ENCODE data around the gene NAV2.

The NAV2 gene

DNA sequence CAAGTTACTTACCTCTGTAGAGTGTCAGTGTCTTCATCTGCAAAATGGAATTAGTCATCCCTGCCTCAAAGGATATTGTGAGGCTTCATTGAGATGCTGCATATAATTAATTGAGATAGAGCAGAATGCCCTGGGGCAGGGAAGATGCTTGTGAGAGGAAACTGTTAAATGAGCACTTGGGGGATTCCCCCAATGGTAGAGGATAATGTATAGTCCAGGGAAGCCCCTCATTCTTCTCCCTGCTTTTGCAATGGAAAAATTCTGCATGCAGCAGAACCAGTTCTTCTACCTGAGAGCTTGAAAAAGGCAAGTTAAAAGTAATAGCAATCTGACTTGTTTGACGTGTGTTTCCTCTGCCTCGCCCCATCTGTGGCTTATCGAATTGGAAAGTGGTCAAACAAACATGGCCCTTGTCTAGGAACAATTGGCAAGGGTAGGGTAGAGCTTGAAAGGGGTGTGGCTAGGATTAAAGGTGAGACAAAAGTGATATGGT, 90.9 kb downstream of the NAV2 start:
- H3K4me3 ChIP-seq (ENCODE audit: low read depth, low read length) = no peak overlapping the region
- no peaks in the 10 kb centered on the region for H3K36me3 ChIP-seq (replicated peaks)
- in situ Hi-C loops (cut with HindIII; ENCODE audit: low pct_ligation_motif_present, low sequenced_read_pairs) = no loop called here
- TF ChIP-seq, protein P1, sequence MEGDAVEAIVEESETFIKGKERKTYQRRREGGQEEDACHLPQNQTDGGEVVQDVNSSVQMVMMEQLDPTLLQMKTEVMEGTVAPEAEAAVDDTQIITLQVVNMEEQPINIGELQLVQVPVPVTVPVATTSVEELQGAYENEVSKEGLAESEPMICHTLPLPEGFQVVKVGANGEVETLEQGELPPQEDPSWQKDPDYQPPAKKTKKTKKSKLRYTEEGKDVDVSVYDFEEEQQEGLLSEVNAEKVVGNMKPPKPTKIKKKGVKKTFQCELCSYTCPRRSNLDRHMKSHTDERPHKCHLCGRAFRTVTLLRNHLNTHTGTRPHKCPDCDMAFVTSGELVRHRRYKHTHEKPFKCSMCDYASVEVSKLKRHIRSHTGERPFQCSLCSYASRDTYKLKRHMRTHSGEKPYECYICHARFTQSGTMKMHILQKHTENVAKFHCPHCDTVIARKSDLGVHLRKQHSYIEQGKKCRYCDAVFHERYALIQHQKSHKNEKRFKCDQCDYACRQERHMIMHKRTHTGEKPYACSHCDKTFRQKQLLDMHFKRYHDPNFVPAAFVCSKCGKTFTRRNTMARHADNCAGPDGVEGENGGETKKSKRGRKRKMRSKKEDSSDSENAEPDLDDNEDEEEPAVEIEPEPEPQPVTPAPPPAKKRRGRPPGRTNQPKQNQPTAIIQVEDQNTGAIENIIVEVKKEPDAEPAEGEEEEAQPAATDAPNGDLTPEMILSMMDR (IDR thresholded peaks at IDR 0.05; ENCODE audit: low read depth, low read length, missing control alignments) = no peak
- H3K27ac ChIP-seq = no peak overlapping the region
- no peak for DNase-seq
- no peaks in the 10 kb centered on the region for H3K27me3 ChIP-seq (replicated peaks)

DNA sequence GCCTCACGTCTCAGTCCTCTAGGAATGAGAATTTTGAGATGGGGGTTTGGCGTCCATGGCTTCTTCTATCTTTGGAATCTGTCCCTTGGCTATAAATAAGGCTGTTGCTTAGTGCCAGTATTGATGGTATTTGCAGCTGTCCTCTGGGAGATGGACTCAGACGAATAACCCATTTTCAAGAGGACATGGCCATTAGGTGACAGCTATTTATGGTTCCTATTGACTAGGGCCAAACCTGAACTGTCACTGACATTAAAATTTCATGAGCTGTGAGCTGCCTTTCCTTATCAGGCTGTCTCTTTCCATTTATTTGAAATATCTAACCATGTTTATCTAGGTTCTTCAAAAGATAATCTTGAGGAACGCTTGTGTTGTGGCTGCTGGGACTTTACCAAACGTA, 92.7 kb downstream of the NAV2 start:
- in situ Hi-C loops (cut with HindIII; ENCODE audit: low pct_ligation_motif_present, low sequenced_read_pairs) = no loop called here
- no peaks in the 10 kb centered on the region for H3K27me3 ChIP-seq (replicated peaks)
- no peaks in the 10 kb centered on the region for H3K36me3 ChIP-seq (replicated peaks)
- H3K27ac ChIP-seq = no peak overlapping the region
- no peak for DNase-seq
- no peak overlapping the region for H3K4me3 ChIP-seq (ENCODE audit: low read depth, low read length)
- TF ChIP-seq, protein P1 (IDR thresholded peaks at IDR 0.05; ENCODE audit: low read depth, low read length, missing control alignments) = no peak

DNA sequence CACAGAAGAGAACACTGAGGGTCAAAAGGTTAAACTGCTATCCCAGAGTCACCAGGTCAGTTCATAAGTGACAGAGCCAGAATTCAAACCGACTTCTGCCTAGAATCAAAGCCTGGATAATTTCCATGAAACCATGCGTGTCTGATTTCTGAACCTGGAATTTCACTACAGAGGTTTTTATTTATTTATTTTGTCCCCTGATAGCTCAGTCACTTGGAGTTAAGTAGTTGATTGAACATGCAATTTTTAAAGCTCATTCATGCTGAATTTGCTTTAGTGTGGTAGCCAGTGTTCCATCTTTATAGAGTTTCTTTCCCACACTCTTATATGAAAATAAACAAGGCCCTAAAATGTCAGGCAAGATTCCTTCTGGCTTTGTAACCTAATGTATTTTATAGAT, 93.2 kb downstream of the NAV2 start:
- no peaks in the 10 kb centered on the region for H3K36me3 ChIP-seq (replicated peaks)
- no peak for DNase-seq
- in situ Hi-C loops (cut with HindIII; ENCODE audit: low pct_ligation_motif_present, low sequenced_read_pairs) = no loop called here
- TF ChIP-seq, protein P1 (IDR thresholded peaks at IDR 0.05; ENCODE audit: low read depth, low read length, missing control alignments) = no peak
- no peak overlapping the region for H3K4me3 ChIP-seq (ENCODE audit: low read depth, low read length)
- no peak overlapping the region for H3K27ac ChIP-seq
- H3K27me3 ChIP-seq (replicated peaks) = no peaks in the 10 kb centered on the region

DNA sequence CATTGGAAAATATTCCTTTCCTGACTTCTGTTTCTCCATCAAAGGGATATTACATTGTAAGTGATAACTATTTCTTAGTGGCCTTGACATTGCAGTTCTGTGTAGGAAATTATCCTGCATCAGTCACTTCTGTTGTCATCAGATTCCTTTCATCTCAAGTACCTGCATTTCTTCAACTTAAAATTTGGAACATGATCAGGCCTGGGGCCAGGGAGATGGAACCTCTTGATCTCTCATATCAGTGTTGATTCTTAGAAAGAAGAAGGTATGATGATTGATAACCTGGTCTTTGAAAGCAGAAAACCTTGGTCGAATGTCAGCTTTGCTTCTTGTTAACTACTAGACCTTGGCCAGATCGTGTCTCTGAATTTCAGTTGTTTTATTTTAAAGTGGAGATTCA, 93.6 kb downstream of the NAV2 start:
- Histone ChIP-seq H3K36me3 (replicated peaks) (no peaks in the 10 kb centered on the region), H3K4me3 (ENCODE audit: low read depth, low read length) (no peak overlapping the region), H3K27me3 (replicated peaks) (no peaks in the 10 kb centered on the region), H3K27ac (no peak overlapping the region)
- no peak for DNase-seq
- TF ChIP-seq, protein P1 (IDR thresholded peaks at IDR 0.05; ENCODE audit: low read depth, low read length, missing control alignments) = no peak
- in situ Hi-C loops (cut with HindIII; ENCODE audit: low pct_ligation_motif_present, low sequenced_read_pairs) = no loop called here

DNA sequence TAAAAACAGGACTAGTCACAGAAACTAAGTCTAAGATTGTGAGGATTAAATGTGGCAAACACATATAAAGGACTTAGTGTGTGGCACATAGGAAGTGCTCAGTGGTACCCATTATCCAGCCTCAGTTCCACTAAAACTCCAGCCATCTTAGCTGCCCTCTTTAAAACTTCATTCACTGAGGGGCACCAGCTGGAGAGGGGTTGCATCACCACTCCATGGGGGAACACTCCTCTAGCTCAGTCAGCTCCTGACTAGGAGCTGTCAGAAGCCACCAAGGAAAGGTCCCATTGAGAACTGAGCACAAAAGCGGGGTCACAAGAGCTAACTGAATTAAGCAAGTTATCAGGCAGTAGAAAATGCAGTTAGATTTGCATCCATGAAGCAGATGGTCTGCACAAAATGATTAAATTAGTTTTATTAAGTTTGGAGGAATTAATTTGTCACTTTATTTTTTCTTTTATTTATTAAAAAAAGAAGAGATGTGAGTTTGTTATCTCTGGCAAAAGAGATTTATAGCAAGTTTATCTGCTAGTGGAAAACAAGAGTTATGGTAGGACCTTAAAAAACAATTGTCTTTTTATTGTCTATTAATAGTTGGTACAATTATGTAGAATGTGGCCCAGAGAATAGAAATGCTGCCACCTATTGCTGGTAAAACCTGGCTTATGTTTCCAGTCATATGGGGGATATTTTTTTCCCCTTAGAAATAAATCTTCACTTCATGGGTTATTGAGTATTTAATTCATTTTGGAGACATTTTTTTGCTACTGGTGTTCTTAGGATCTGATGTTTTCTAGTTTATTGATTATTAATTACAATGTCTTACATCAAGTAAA, 95.7 kb downstream of the NAV2 start:
- in situ Hi-C loops (cut with HindIII; ENCODE audit: low pct_ligation_motif_present, low sequenced_read_pairs) = no loop called here
- Histone ChIP-seq H3K36me3 (replicated peaks) (no peaks in the 10 kb centered on the region), H3K27me3 (replicated peaks) (no peaks in the 10 kb centered on the region), H3K4me3 (ENCODE audit: low read depth, low read length) (no peak overlapping the region), H3K27ac (no peak overlapping the region)
- DNase-seq = no peak
- TF ChIP-seq, protein P1 (IDR thresholded peaks at IDR 0.05; ENCODE audit: low read depth, low read length, missing control alignments) = no peak
